SJCRH30 (cell line): ENCODE measurements around the gene MKLN1. TPM values are rescaled to one million over a fixed set of nuclear protein-coding genes. Genes with fewer than 3 reads are reported as not detected.
A peak's percentile ranks its signal among the peaks of the same experiment; 100 is the strongest.
"Not testable (repeated sequence)": the region's sequence is repeated elsewhere in the genome, so short reads cannot be mapped to it uniquely, and the experiment has no call there.

Source experiments
- DNase-seq, 2 experiments: peaks; one replicate each; pipeline ENCODE4 v3.0.0-alpha.2; 2015 to 2020
- H3K27ac ChIP-seq: fragments of 250-450 bp; sonication (Bioruptor Pico); 2 replicates; pipeline ENCODE4 v1.5.1; 2020; ENCODE audit warnings: mild to moderate bottlenecking, moderate library complexity
- H3K27me3 ChIP-seq: fragments of 250-450 bp; sonication (Bioruptor Pico); 2 replicates; pipeline ENCODE4 v1.5.1; 2020; ENCODE audit warnings: mild to moderate bottlenecking, moderate library complexity
- H3K36me3 ChIP-seq: fragments of 250-450 bp; sonication (Bioruptor Pico); 2 replicates; pipeline ENCODE4 v1.5.1; 2020; ENCODE audit warnings: mild to moderate bottlenecking, moderate library complexity
- H3K4me1 ChIP-seq: fragments of 250-450 bp; sonication (Bioruptor Pico); 2 replicates; pipeline ENCODE4 v1.5.1; 2020; ENCODE audit warnings: mild to moderate bottlenecking, moderate library complexity
- H3K4me3 ChIP-seq: fragments of 250-450 bp; sonication (Bioruptor Pico); 2 replicates; pipeline ENCODE4 v1.5.1; 2020; ENCODE audit warnings: mild to moderate bottlenecking, moderate library complexity
- H3K9me3 ChIP-seq: fragments of 250-450 bp; sonication (Bioruptor Pico); replicated peaks from 2 replicates; pipeline ENCODE4 v1.5.1; 2020; ENCODE audit warnings: mild to moderate bottlenecking, moderate library complexity
- total RNA-seq: library from RNA; depleted of rRNA; stranded (reverse); fragments of >200 nt; shearing (Covaris generic); gene quantifications from 2 replicates; pipeline ENCODE4 v1.2.3, GENCODE V29; 2014

MKLN1 gene
- total RNA-seq, 1 experiment from 2014 or later = 57.9 TPM

- Histone ChIP-seq H3K36me3 (peaks cover 40% of the 10 kb centered on the region), H3K9me3 (no peaks in the 10 kb centered on the region), H3K27me3 (no peaks in the 10 kb centered on the region), H3K4me3 (no peak overlapping the region), H3K27ac (no peak overlapping the region), H3K4me1 (no peaks in the 10 kb centered on the region)
- DNase-seq = no peak
Measured at GRCh38 chr7:131462059-131462458, 134.4 kb downstream of the MKLN1 start.

- H3K27ac ChIP-seq, H3K4me1 ChIP-seq, H3K9me3 ChIP-seq, DNase-seq, H3K4me3 ChIP-seq, H3K27me3 ChIP-seq: not testable (repeated sequence)
- H3K36me3 ChIP-seq = peaks cover 44% of the 10 kb centered on the region
Measured at GRCh38 chr7:131462715-131463114, 135.0 kb downstream of the MKLN1 start.

- Histone ChIP-seq H3K4me1 (no peaks in the 10 kb centered on the region), H3K36me3 (peaks cover 70% of the 10 kb centered on the region), H3K27me3 (no peaks in the 10 kb centered on the region), H3K27ac (no peak overlapping the region), H3K4me3 (no peak overlapping the region), H3K9me3 (no peaks in the 10 kb centered on the region)
- DNase-seq = no peak
Measured at GRCh38 chr7:131466735-131467365, 139.2 kb downstream of the MKLN1 start.

- DNase-seq = no peak
- Histone ChIP-seq H3K9me3 (no peaks in the 10 kb centered on the region), H3K4me1 (no peaks in the 10 kb centered on the region), H3K27ac (no peak overlapping the region), H3K4me3 (no peak overlapping the region), H3K36me3 (peaks cover 71% of the 10 kb centered on the region), H3K27me3 (no peaks in the 10 kb centered on the region)
Measured at GRCh38 chr7:131467788-131468187, 140.1 kb downstream of the MKLN1 start.

- H3K4me3 ChIP-seq = no peak overlapping the region
- no peaks in the 10 kb centered on the region for H3K4me1 ChIP-seq
- no peaks in the 10 kb centered on the region; the same call in 1 of the 2 replicates for H3K9me3 ChIP-seq
- no peak for DNase-seq
- H3K27ac ChIP-seq = no peak overlapping the region
- no peaks in the 10 kb centered on the region for H3K27me3 ChIP-seq
- peaks cover 68% of the 10 kb centered on the region for H3K36me3 ChIP-seq
Measured at GRCh38 chr7:131471250-131472004, 143.8 kb downstream of the MKLN1 start.

GRCh38 chr7:131476740-131477139 is 149.1 kb downstream of the MKLN1 start:
- H3K4me3 ChIP-seq = no peak overlapping the region
- no peaks in the 10 kb centered on the region for H3K27me3 ChIP-seq
- DNase-seq = no peak
- H3K9me3 ChIP-seq = no peaks in the 10 kb centered on the region; the same call in 1 of the 2 replicates
- H3K36me3 ChIP-seq = peaks cover 45% of the 10 kb centered on the region
- H3K4me1 ChIP-seq = peaks cover 15% of the 10 kb centered on the region
- no peak overlapping the region for H3K27ac ChIP-seq

GRCh38 chr7:131480384-131481315 is 153.0 kb downstream of the MKLN1 start:
- H3K4me3 ChIP-seq = no peak overlapping the region
- peak in 1 of 2 experiments; percentile 50 for DNase-seq
- peaks cover 15% of the 10 kb centered on the region for H3K4me1 ChIP-seq
- no peaks in the 10 kb centered on the region for H3K27me3 ChIP-seq
- peaks cover 24% of the 10 kb centered on the region for H3K36me3 ChIP-seq
- no peaks in the 10 kb centered on the region; the same call in 1 of the 2 replicates for H3K9me3 ChIP-seq
- no peak overlapping the region for H3K27ac ChIP-seq

GRCh38 chr7:131482800-131483199 is 155.1 kb downstream of the MKLN1 start:
- Histone ChIP-seq H3K4me3 (no peak overlapping the region), H3K27me3 (no peaks in the 10 kb centered on the region), H3K9me3 (no peaks in the 10 kb centered on the region), H3K36me3 (peaks cover 20% of the 10 kb centered on the region), H3K4me1 (peaks cover 15% of the 10 kb centered on the region), H3K27ac (no peak overlapping the region)
- DNase-seq = no peak

- Histone ChIP-seq H3K36me3 (peaks cover 14% of the 10 kb centered on the region), H3K27me3 (no peaks in the 10 kb centered on the region), H3K4me3 (no peak overlapping the region), H3K9me3 (no peaks in the 10 kb centered on the region), H3K27ac (no peak overlapping the region), H3K4me1 (peaks cover 15% of the 10 kb centered on the region)
- no peak for DNase-seq
Measured at GRCh38 chr7:131483586-131483985, 155.9 kb downstream of the MKLN1 start.

- H3K9me3 ChIP-seq = no peaks in the 10 kb centered on the region
- H3K27me3 ChIP-seq = no peaks in the 10 kb centered on the region
- DNase-seq = no peak
- H3K27ac ChIP-seq = no peak overlapping the region
- H3K4me1 ChIP-seq = peaks cover 1% of the 10 kb centered on the region
- H3K36me3 ChIP-seq = peaks cover 6% of the 10 kb centered on the region; the same call in 1 of the 2 replicates
- no peak overlapping the region for H3K4me3 ChIP-seq
Measured at GRCh38 chr7:131486346-131486745, 158.7 kb downstream of the MKLN1 start.

- DNase-seq = no peak
- H3K9me3 ChIP-seq = no peaks in the 10 kb centered on the region
- no peak overlapping the region for H3K27ac ChIP-seq
- H3K4me1 ChIP-seq = no peaks in the 10 kb centered on the region
- H3K4me3 ChIP-seq = no peak overlapping the region
- no peaks in the 10 kb centered on the region for H3K27me3 ChIP-seq
- H3K36me3 ChIP-seq = peaks cover 6% of the 10 kb centered on the region; the same call in 1 of the 2 replicates
Measured at GRCh38 chr7:131487217-131487616, 159.5 kb downstream of the MKLN1 start.

GRCh38 chr7:131488361-131488760 is 160.7 kb downstream of the MKLN1 start:
- DNase-seq = no peak
- H3K27ac ChIP-seq = no peak overlapping the region
- peaks cover 3% of the 10 kb centered on the region; the same call in 1 of the 2 replicates for H3K36me3 ChIP-seq
- H3K4me1 ChIP-seq = no peaks in the 10 kb centered on the region
- no peaks in the 10 kb centered on the region for H3K27me3 ChIP-seq
- H3K4me3 ChIP-seq = no peak overlapping the region
- H3K9me3 ChIP-seq = no peaks in the 10 kb centered on the region

- H3K27ac ChIP-seq = no peak overlapping the region
- H3K36me3 ChIP-seq = no peaks in the 10 kb centered on the region; the same call in 1 of the 2 replicates
- no peaks in the 10 kb centered on the region for H3K27me3 ChIP-seq
- H3K4me1 ChIP-seq = no peaks in the 10 kb centered on the region
- H3K4me3 ChIP-seq = no peak overlapping the region
- DNase-seq = no peak
- no peaks in the 10 kb centered on the region for H3K9me3 ChIP-seq
Measured at GRCh38 chr7:131489196-131489595, 161.5 kb downstream of the MKLN1 start.

- no peak for DNase-seq
- no peaks in the 10 kb centered on the region for H3K4me1 ChIP-seq
- H3K27me3 ChIP-seq = no peaks in the 10 kb centered on the region
- H3K9me3 ChIP-seq = no peaks in the 10 kb centered on the region
- no peak overlapping the region for H3K27ac ChIP-seq
- no peaks in the 10 kb centered on the region; the same call in 1 of the 2 replicates for H3K36me3 ChIP-seq
- no peak overlapping the region for H3K4me3 ChIP-seq
Measured at GRCh38 chr7:131489881-131490280, 162.2 kb downstream of the MKLN1 start.
